Coronary artery (tissue), 2 donors: Measurements from ENCODE around the gene PEX11A.

ENCODE experiments used
- DNase-seq: peaks from one replicate; pipeline ENCODE4 v3.0.0-alpha.2; 2017; ENCODE audit warnings: low spot score
- H3K27ac ChIP-seq, 2 donors: fragments of 200-600 bp; sonication (generic); one replicate each; pipeline ENCODE4 v1.5.1; 2016 to 2019
- H3K4me3 ChIP-seq: fragments of 200-600 bp; sonication (generic); 2 replicates; pipeline ENCODE4 v1.5.1; 2016; ENCODE audit warnings: mild to moderate bottlenecking, moderate library complexity
- TF ChIP-seq, protein P1 (sequence below): fragments of 200-600 bp; sonication (generic); IDR thresholded peaks from one replicate; pipeline ENCODE4 v1.5.1; 2019; ENCODE audit warnings: antibody characterized with exemption

PEX11A gene

DNA sequence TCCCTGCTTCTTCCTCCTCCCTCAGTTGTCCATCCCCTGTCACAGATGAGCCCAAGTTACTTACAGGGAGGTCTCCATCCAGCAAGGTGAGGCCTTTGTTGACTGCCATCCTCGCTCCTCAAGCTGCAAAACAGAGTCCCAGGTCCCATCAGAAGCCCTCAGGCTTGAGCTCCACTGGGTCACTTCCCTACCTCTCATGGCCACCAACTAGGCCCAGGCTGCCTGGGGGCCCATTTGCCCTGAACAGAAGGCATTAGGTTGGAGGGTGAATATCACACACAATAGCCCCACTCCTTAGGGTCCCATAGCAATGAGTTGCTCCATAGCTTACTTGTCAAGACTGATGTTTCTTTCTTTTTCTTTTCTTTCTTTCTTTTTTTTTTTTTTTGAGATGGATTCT, 13.2 kb downstream of the PEX11A start:
- peak; percentile 33 for DNase-seq
- TF ChIP-seq, protein P1, sequence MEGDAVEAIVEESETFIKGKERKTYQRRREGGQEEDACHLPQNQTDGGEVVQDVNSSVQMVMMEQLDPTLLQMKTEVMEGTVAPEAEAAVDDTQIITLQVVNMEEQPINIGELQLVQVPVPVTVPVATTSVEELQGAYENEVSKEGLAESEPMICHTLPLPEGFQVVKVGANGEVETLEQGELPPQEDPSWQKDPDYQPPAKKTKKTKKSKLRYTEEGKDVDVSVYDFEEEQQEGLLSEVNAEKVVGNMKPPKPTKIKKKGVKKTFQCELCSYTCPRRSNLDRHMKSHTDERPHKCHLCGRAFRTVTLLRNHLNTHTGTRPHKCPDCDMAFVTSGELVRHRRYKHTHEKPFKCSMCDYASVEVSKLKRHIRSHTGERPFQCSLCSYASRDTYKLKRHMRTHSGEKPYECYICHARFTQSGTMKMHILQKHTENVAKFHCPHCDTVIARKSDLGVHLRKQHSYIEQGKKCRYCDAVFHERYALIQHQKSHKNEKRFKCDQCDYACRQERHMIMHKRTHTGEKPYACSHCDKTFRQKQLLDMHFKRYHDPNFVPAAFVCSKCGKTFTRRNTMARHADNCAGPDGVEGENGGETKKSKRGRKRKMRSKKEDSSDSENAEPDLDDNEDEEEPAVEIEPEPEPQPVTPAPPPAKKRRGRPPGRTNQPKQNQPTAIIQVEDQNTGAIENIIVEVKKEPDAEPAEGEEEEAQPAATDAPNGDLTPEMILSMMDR, result no peak
- H3K4me3 ChIP-seq, result no peak overlapping the region

DNA sequence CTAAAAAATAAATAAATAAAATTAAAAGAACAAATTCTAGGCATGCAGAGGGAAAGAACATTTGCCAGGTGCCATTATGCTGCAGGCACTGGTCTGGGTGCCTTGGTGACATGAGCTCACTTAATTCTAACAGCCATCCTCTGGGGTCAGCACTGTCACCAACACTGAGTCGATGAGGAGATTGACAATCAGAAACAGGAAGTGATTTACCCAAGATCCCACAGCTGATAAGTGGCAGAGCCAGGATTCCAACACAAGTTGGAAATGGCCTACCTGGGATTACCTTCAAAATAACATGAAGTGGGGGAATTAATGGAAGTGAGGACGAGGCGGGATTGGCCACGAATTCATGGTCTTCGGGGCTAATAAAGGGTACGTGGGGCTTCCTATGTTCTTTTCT, 14.9 kb downstream of the PEX11A start:
- no peak overlapping the region for H3K27ac ChIP-seq
- TF ChIP-seq, protein P1, result no peak
- no peak for DNase-seq
- H3K4me3 ChIP-seq, result no peak overlapping the region

More for the DNA sequence above, 13.2 kb downstream of the PEX11A start:
- no peak overlapping the region for H3K27ac ChIP-seq

DNA sequence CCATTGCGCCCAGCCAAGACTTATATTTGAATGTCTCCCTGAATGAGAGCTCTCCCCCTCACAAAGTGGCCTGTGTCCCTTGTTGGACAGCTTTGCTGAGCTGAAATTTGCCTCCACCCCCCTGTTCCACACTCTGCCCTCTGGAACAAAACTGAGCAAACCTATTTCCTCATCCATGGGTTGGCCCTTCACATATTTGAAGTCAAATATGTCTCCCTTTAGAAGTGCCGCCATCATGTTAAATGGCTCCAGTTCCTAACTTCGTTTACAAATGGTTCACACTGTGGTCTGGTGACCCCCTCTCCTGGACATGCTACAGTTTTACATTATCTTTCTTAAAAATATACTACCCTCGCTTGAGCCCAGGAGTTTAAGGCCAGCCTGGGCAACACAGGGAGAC, 16.0 kb downstream of the PEX11A start:
- Histone ChIP-seq H3K27ac (no peak overlapping the region), H3K4me3 (no peak overlapping the region)
- TF ChIP-seq, protein P1, result no peak
- DNase-seq, result no peak

DNA sequence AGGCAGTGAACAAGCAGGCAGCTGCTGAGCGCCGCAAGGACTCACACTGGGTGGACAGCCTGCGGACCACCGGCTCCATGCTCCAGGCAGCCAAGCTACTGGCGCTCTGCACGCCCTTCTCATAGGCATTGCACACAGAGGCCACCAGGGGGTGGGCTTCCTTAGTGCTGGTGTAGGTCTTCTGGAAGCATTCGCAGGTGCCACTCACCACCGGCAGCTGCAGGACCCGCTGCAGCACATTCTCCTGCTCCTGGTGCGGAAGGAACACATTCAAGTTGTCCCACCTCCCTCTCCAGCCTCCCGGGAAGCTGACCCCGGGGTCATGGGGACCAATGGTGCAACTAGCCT, 17.4 kb downstream of the PEX11A start:
- Histone ChIP-seq H3K4me3 (no peak overlapping the region), H3K27ac (peak overlapping the region; percentile 66 to 89)
- no peak for DNase-seq
- TF ChIP-seq, protein P1, result no peak

DNA sequence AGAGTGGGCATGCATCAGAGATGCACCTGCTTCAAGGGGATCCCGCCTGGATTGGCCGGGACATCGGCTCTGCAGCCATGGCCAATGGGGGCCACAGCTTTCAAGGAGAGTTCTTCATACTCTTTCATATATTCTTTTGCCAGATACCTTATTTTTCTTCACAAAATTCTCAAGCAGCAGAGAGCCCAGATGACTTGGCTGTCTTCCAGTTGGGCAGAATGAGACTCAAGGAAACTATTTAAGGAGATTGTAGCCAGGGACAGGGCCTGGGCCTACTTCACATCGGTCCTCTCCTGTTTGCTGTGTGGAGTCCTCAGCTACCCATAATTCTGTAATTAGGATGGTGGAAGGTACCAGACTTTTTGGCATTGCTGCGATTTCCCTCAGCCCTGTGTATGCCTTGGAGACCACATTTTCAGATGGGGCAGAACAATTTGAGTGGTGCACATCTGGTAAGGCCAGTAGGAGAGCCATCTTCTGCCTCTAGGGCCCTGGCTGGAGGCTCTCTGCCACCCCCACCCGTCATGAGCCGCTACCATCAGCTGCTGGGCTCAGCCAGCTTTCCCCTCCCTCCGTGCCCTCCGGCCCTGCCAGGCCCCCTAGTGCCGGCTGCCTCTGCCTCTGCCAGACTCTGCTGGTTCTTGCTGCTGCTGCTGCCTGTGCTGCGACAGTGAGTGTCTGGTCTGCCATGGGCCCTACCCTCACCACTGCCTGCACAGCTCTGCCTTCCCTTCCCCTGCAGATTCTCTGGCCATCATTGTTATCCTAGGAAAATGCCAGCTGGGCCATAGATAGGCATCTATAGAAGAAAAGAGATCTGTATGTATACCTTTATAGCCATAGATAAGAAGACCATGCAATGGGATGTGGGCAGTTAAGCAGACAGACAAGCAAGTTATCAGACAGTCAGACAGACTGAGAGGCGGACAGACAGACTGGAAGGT, 18.1 kb downstream of the PEX11A start:
- peak overlapping the region; percentile 66 to 89 for H3K27ac ChIP-seq
- H3K4me3 ChIP-seq, result no peak overlapping the region
- DNase-seq, result peak; percentile 76
- TF ChIP-seq, protein P1, result no peak

DNA sequence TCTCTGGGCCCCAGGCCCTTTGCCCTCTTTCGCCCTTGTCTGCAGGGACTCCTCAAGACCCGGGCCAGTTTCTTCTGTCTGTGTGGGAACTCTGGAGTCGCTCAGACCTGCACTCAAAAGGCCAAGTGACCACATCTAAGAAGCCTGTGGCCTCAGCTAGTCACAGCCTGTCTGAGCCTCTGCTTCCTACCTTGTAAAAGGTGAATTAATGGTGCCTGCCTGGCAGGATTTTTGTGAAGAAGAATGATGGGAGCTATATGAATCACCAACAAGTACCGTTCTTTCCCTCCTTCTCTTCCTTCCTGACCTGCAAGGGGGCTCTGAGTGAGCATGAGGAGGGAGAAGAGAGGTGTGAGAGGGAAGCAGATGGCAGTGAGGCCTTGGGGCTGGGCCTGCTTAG, 18.9 kb downstream of the PEX11A start:
- no peak for DNase-seq
- H3K4me3 ChIP-seq, result no peak overlapping the region
- TF ChIP-seq, protein P1, result no peak
- H3K27ac ChIP-seq, result peak overlapping the region; percentile 66 to 89
